GM12878 (cell line): ENCODE measurements around the gene PPRC1. TPM values are rescaled to one million over a fixed set of nuclear protein-coding genes. Genes with fewer than 3 reads are reported as not detected.

ENCODE experiments used
- ATAC-seq: fragments of 200-7000 bp; cut with Tn5 transposase; 3 replicates; pipeline ENCODE4 v1.9.1; 2020; ENCODE audit warnings: mild to moderate bottlenecking, moderate library complexity
- BruUV-seq: library from RNA; stranded (reverse); fragments of 400-500 nt; replicated peaks from 2 replicates; lab custom pipeline; 2021; lab: Mats Ljungman, UMichigan
- CTCF ChIA-PET: fragments of 300-600 bp; sonication (Branson Sonifier 250); formaldehyde crosslinking; extraction: SDS; loops from one replicate; lab custom pipeline; 2021; ENCODE audit warnings: inconsistent platforms; lab: Yijun Ruan, JAX
- POLR2A ChIA-PET: fragments of 350-600 bp; formaldehyde crosslinking; extraction: SDS; loops from one replicate; lab custom pipeline; 2021; ENCODE audit warnings: inconsistent platforms; lab: Charles Lee
- RAD21 ChIA-PET: fragments of 300-600 bp; sonication (Branson Sonifier 250); formaldehyde crosslinking; loops from one replicate; lab custom pipeline; 2023; ENCODE audit warnings: antibody characterized with exemption; ENCODE audit not compliant: unreplicated experiment; lab: Charles Lee
- SMC1A ChIA-PET: fragments of 300-600 bp; sonication (Branson Sonifier 250); formaldehyde crosslinking; loops from one replicate; lab custom pipeline; 2023; ENCODE audit not compliant: unreplicated experiment, uncharacterized antibody; lab: Charles Lee
- DNase-seq: peaks from one replicate; pipeline ENCODE4 v3.0.0-alpha.2; 2011; ENCODE audit warnings: low read depth, low spot score
- FAIRE-seq: peaks from 3 replicates; lab custom pipeline; 2011; peaks lifted over from hg19 to GRCh38; lab: Jason Lieb, UNC
- H2AFZ ChIP-seq: 2 replicates; pipeline ENCODE4 v1.6.0; 2011; ENCODE audit warnings: low read depth, low read length, control low read depth; ENCODE audit not compliant: control insufficient read depth
- H3K27ac ChIP-seq: 2 replicates; pipeline ENCODE4 v1.5.1; 2011; ENCODE audit warnings: control low read depth; ENCODE audit not compliant: control insufficient read depth, insufficient read depth
- H3K27me3 ChIP-seq, 2 experiments: replicated peaks in 1 of 2; 2 replicates each; pipeline versions ENCODE4 v1.6.0 to v1.6.1; 2011; ENCODE audit warnings: low read length in 1 of 2; ENCODE audit not compliant: control insufficient read depth in 2 of 2, insufficient read depth in 2 of 2
- H3K36me3 ChIP-seq, 2 experiments: 2 replicates each; pipeline ENCODE4 v1.5.1; 2011; ENCODE audit warnings: low read length in 1 of 2; ENCODE audit not compliant: control insufficient read depth in 2 of 2, insufficient read depth in 2 of 2
- H3K4me1 ChIP-seq: 2 replicates; pipeline ENCODE4 v1.6.1; 2011; ENCODE audit warnings: mild to moderate bottlenecking, low read length, moderate library complexity, mixed read lengths; ENCODE audit not compliant: control insufficient read depth, insufficient read depth
- H3K4me2 ChIP-seq: 2 replicates; pipeline ENCODE4 v1.6.0; 2011; ENCODE audit warnings: control low read depth; ENCODE audit not compliant: control insufficient read depth, insufficient read depth
- H3K4me3 ChIP-seq: fragments of 200-600 bp; sonication (generic); 2 replicates; pipeline ENCODE4 v1.5.1; 2016
- H3K79me2 ChIP-seq: 2 replicates; pipeline ENCODE4 v1.6.0; 2011; ENCODE audit warnings: low read length; ENCODE audit not compliant: control insufficient read depth, insufficient read depth
- H3K9ac ChIP-seq: 2 replicates; pipeline ENCODE4 v1.8.0; 2011; ENCODE audit warnings: low read length, control low read depth, mixed read lengths; ENCODE audit not compliant: control insufficient read depth, insufficient read depth
- H3K9me3 ChIP-seq: replicated peaks from 3 replicates; pipeline ENCODE4 v1.5.1; 2011; ENCODE audit warnings: mild to moderate bottlenecking, low read length; ENCODE audit not compliant: control insufficient read depth, insufficient read depth
- H4K20me1 ChIP-seq: 2 replicates; pipeline ENCODE4 v1.6.0; 2011; ENCODE audit not compliant: control insufficient read depth, insufficient read depth
- DPF2 ChIP-seq: fragments of 450-650 bp; IDR thresholded peaks from 2 replicates; pipeline ENCODE4 v1.6.1; 2017; ENCODE audit warnings: mild to moderate bottlenecking
- EED ChIP-seq: sonication (generic); IDR thresholded peaks from 2 replicates; pipeline ENCODE4 v1.6.1; 2016; ENCODE audit warnings: antibody characterized with exemption, low read depth
- MEF2B ChIP-seq: fragments of 450-650 bp; IDR thresholded peaks from 2 replicates; pipeline ENCODE4 v1.6.1; 2018; ENCODE audit warnings: mild to moderate bottlenecking, moderate library complexity; ENCODE audit not compliant: partially characterized antibody, poor library complexity, severe bottlenecking
- NFYA ChIP-seq: IDR thresholded peaks from 2 replicates; pipeline ENCODE4 v1.6.1; 2011; ENCODE audit warnings: low read depth, mild to moderate bottlenecking, low read length, improper control_type of control experiment, borderline replicate concordance
- PAX5 ChIP-seq: IDR thresholded peaks from 2 replicates; pipeline ENCODE4 v1.6.1; 2011; ENCODE audit warnings: low read depth, low read length, borderline replicate concordance
- POLR2A ChIP-seq: IDR thresholded peaks from 2 replicates; pipeline ENCODE4 v1.6.1; 2011; ENCODE audit warnings: low read depth, mild to moderate bottlenecking, low read length
- SMARCA5 ChIP-seq: fragments of 450-650 bp; IDR thresholded peaks from 2 replicates; pipeline ENCODE4 v1.6.1; 2017; ENCODE audit warnings: mild to moderate bottlenecking
- STAT3 ChIP-seq: IDR thresholded peaks from 2 replicates; pipeline ENCODE4 v1.6.1; 2011; ENCODE audit warnings: low read depth, low read length, improper control_type of control experiment
- YY1 ChIP-seq: IDR thresholded peaks from 2 replicates; pipeline ENCODE4 v1.6.1; 2011; ENCODE audit warnings: low read depth, mild to moderate bottlenecking, low read length
- WGBS: methylation state at CpG from one replicate; pipeline ENCODE4 v1.1.6; 2016; ENCODE audit warnings: low lambda C conversion rate; ENCODE audit not compliant: insufficient replicate concordance, insufficient coverage; ENCODE audit errors: missing lambda C conversion rate; 5-methylcytosine and 5-hydroxymethylcytosine counted together
- in situ Hi-C: fragments of 300-500 bp; cut with MboI; formaldehyde crosslinking; loops from 9 replicates; pipeline ENCODE4 v1.14.3; 2018; ENCODE audit warnings: mixed read lengths
- intact Hi-C: fragments of 100-400 bp; cut with micrococcal nuclease; formaldehyde crosslinking; loops from one replicate; pipeline ENCODE4 v1.14.2; 2022; ENCODE audit not compliant: unreplicated experiment
- polyA plus RNA-seq, 11 experiments: library from polyadenylated mRNA; depleted of rRNA in 4 of 11; unstranded in 6 of 11; stranded (reverse) in 5 of 11; fragments of >200 nt; fragmentation: Nextera tagmentation in 4 of 11; fragmentation: Illumina TruSeq in 1 of 11; extraction: Ambion mirVana in 4 of 11; extraction: Trizol in 1 of 11; gene quantifications; 1 replicate in 1 of 11; 2 replicates in 10 of 11; pipeline versions ENCODE4 v1.2.1 to v1.2.3, GENCODE V29; 2011 to 2016; ENCODE audit warnings: inconsistent platforms in 2 of 11, missing spikeins in 2 of 11, low read depth in 1 of 11
- total RNA-seq, 4 experiments: library from RNA; depleted of rRNA in 3 of 4; stranded (reverse); fragments of >200 nt in 3 of 4; fragmentation: Illumina TruSeq in 1 of 4; extraction: Trizol in 1 of 4; gene quantifications; 2 replicates each; pipeline versions ENCODE4 v1.2.1 to v1.2.3, GENCODE V29; 2013 to 2021
- TF ChIP-seq, protein P1 (sequence below): fragments of 450-650 bp; IDR thresholded peaks from 2 replicates; pipeline ENCODE4 v1.6.1; 2017; ENCODE audit warnings: antibody characterized with exemption, mild to moderate bottlenecking, moderate library complexity
- TF ChIP-seq, protein P2 (sequence below): IDR thresholded peaks from 2 replicates; pipeline ENCODE4 v1.6.1; 2012; ENCODE audit warnings: low read depth, low read length, improper control_type of control experiment
- TF ChIP-seq, protein P3 (sequence below): fragments of 450-650 bp; IDR thresholded peaks from 2 replicates; pipeline ENCODE4 v1.6.1; 2017; ENCODE audit warnings: mild to moderate bottlenecking, low read depth, inconsistent platforms; ENCODE audit not compliant: poor library complexity, severe bottlenecking

PPRC1 gene
- total and polyA plus RNA-seq, 10 of the 15 experiments (the other 5 are each of a cell fraction or from before 2014, with no cell fraction given), result 13.1 to 69.8 (median 32.4) TPM

DNA sequence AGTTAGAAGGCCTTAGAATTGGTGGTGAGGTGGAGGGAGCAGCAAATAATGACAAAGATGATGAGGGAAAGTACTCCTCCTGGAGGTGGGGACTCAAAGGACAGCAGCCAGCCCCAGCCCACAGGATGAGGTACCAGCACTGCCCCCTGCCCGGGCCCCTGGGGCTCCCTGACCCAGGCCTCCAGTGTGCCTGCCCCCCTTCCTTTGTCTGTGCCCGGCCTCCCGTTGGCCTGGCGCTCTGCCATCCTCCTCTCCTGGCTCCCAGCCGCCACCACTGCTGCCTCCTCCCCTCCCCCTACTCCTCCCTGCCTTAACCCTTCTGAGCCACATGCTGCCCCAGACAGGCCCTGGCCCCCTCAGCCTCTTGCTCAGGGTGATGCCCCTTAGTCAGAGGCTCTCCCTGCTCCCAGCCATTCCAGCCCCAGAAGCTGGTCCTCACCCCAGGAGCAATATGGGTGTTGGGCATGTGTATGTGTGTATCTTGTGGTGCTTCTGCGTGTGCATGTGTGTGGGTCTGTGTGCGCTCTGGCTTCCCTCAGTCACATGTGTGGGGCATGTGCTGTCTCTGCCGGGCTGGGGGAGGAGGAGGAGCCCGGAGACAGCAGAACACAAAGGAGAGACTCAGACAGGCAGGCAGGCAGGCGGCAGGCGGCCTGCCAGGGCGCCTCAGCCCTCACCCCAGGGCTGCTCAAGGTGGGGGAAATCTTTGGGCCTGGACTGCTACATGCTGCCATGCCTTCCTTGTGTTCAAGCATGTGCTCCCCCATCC lies 15.3 kb upstream of the PPRC1 start (continued):
- TF ChIP-seq, protein P1, sequence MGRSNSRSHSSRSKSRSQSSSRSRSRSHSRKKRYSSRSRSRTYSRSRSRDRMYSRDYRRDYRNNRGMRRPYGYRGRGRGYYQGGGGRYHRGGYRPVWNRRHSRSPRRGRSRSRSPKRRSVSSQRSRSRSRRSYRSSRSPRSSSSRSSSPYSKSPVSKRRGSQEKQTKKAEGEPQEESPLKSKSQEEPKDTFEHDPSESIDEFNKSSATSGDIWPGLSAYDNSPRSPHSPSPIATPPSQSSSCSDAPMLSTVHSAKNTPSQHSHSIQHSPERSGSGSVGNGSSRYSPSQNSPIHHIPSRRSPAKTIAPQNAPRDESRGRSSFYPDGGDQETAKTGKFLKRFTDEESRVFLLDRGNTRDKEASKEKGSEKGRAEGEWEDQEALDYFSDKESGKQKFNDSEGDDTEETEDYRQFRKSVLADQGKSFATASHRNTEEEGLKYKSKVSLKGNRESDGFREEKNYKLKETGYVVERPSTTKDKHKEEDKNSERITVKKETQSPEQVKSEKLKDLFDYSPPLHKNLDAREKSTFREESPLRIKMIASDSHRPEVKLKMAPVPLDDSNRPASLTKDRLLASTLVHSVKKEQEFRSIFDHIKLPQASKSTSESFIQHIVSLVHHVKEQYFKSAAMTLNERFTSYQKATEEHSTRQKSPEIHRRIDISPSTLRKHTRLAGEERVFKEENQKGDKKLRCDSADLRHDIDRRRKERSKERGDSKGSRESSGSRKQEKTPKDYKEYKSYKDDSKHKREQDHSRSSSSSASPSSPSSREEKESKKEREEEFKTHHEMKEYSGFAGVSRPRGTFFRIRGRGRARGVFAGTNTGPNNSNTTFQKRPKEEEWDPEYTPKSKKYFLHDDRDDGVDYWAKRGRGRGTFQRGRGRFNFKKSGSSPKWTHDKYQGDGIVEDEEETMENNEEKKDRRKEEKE, result no peak
- TF ChIP-seq YY1 (no peak), PAX5 (no peak), MEF2B (peak; percentile 95), DPF2 (peak; percentile 60; the same call in 1 of the 2 replicates)
- TF ChIP-seq, protein P2, sequence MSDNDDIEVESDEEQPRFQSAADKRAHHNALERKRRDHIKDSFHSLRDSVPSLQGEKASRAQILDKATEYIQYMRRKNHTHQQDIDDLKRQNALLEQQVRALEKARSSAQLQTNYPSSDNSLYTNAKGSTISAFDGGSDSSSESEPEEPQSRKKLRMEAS, result peak; percentile 91

GRCh38 chr10:102118867-102119266 lies 14.0 kb upstream of the PPRC1 start:
- intact Hi-C loops, result loop anchor here (5.0 kb wide), 1 partner anchor 282 kb away; no protein-coding TSS in a partner anchor
- ATAC-seq (no peak), FAIRE-seq (no peak), DNase-seq (no peak)
- no peaks in the 10 kb centered on the region; a peak in 1 of 4 replicates for H3K36me3 ChIP-seq
- H3K27ac ChIP-seq, result peak overlapping the region; percentile 73
- peaks cover 61% of the 10 kb centered on the region for H3K79me2 ChIP-seq
- WGBS, result 1% methylated on average over 6 of the region's 6 CpGs
- CTCF ChIA-PET, result interaction anchor here (0.6 to 2.0 kb wide), 7 partner anchors 13 to 278 kb away, joined by 3 to 16 read pairs (median 4); partner anchors contain the start of gene PPRC1
- RAD21 ChIA-PET, result interaction anchor here (0.7 to 1.7 kb wide), 4 partner anchors 14 to 278 kb away, joined by 3 to 8 read pairs (median 7); partner anchors contain the start of gene NOLC1
- in situ Hi-C loops, result no loop called here
- peak overlapping the region; percentile 99 for H3K4me2 ChIP-seq
- peak overlapping the region; percentile 26 for H2AFZ ChIP-seq
- SMC1A ChIA-PET, result interaction anchor here (0.8 to 1.8 kb wide), 4 partner anchors 9 to 109 kb away, joined by 3 to 7 read pairs (median 4); partner anchors contain the start of genes NOLC1 and PPRC1
- H3K9me3 ChIP-seq, result no peaks in the 10 kb centered on the region
- peak overlapping the region; percentile 88 for H3K9ac ChIP-seq
- peaks cover 47% of the 10 kb centered on the region for H3K4me1 ChIP-seq
- peak overlapping the region; percentile 98 for H3K4me3 ChIP-seq
- H4K20me1 ChIP-seq, result no peaks in the 10 kb centered on the region
- POLR2A ChIA-PET, result interaction anchor here (0.6 to 1.4 kb wide), 11 partner anchors 13 to 385 kb away, joined by 3 to 6 read pairs (median 3); partner anchors contain the start of genes OGA and SUFU
- no peaks in the 10 kb centered on the region for H3K27me3 ChIP-seq
- no TSS peak for BruUV-seq
- TF ChIP-seq EED (peak; percentile 22; the same call in 1 of the 2 replicates), NFYA (no peak), STAT3 (no peak), SMARCA5 (no peak), POLR2A (no peak)
- TF ChIP-seq, protein P3, sequence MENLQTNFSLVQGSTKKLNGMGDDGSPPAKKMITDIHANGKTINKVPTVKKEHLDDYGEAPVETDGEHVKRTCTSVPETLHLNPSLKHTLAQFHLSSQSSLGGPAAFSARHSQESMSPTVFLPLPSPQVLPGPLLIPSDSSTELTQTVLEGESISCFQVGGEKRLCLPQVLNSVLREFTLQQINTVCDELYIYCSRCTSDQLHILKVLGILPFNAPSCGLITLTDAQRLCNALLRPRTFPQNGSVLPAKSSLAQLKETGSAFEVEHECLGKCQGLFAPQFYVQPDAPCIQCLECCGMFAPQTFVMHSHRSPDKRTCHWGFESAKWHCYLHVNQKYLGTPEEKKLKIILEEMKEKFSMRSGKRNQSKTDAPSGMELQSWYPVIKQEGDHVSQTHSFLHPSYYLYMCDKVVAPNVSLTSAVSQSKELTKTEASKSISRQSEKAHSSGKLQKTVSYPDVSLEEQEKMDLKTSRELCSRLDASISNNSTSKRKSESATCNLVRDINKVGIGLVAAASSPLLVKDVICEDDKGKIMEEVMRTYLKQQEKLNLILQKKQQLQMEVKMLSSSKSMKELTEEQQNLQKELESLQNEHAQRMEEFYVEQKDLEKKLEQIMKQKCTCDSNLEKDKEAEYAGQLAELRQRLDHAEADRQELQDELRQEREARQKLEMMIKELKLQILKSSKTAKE, result no peak
